Stimulated activated CD8-positive, alpha-beta memory T cell treated with anti-CD3 and anti-CD28 coated beads, Interleukin-15, amount 100 ng/mL, for 24 hours (primary cell): ENCODE data around the gene ZFYVE1.
"Not testable (repeated sequence)": the region's sequence is repeated elsewhere in the genome, so short reads cannot be mapped to it uniquely, and the experiment has no call there.

ENCODE experiments used
- DNase-seq: peaks from one replicate; pipeline ENCODE4 v3.0.0-alpha.2; 2020; ENCODE audit warnings: low read depth

The ZFYVE1 gene, protein sequence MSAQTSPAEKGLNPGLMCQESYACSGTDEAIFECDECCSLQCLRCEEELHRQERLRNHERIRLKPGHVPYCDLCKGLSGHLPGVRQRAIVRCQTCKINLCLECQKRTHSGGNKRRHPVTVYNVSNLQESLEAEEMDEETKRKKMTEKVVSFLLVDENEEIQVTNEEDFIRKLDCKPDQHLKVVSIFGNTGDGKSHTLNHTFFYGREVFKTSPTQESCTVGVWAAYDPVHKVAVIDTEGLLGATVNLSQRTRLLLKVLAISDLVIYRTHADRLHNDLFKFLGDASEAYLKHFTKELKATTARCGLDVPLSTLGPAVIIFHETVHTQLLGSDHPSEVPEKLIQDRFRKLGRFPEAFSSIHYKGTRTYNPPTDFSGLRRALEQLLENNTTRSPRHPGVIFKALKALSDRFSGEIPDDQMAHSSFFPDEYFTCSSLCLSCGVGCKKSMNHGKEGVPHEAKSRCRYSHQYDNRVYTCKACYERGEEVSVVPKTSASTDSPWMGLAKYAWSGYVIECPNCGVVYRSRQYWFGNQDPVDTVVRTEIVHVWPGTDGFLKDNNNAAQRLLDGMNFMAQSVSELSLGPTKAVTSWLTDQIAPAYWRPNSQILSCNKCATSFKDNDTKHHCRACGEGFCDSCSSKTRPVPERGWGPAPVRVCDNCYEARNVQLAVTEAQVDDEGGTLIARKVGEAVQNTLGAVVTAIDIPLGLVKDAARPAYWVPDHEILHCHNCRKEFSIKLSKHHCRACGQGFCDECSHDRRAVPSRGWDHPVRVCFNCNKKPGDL

DNA sequence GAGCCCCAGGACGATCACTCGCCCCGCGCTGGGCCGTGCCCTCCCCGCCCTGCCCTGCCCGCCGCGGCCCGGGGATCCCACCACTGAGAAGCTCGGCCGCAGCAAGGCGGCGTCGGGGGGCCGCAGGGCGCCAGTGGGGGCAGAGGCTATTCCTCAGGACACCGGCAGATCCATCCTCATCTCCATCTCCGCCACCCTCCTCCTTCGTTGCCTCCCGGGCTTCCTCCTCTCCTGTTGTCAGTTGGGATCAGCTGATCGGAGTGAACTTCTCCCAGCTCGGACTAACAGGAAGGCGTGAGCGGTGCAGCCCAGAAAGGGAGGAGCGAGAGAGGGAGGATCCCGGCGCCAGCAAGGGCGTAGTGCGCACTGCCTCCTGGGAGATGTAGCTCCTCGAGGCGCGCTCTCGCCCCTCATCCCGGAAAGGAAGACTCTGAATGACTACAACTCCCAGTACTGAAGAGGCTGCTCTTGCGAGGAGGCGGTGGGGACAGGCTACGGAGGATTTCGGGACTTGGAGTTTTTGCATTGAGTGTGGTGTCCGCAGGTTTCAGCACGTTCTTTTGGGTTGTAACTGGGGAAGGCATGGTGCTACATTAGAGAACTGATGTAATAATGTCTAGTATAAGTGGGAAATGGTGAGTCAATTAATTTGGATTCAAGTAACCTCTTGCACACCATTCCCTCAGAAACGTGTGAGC lies at the start of gene ZFYVE1:
Gene ZFYVE1 (minus strand): TSS at position 262 of the 698 bp plus-strand sequence. CDS start 2,598 bp downstream, outside the sequence.
- DNase-seq: peak; percentile 62

DNA sequence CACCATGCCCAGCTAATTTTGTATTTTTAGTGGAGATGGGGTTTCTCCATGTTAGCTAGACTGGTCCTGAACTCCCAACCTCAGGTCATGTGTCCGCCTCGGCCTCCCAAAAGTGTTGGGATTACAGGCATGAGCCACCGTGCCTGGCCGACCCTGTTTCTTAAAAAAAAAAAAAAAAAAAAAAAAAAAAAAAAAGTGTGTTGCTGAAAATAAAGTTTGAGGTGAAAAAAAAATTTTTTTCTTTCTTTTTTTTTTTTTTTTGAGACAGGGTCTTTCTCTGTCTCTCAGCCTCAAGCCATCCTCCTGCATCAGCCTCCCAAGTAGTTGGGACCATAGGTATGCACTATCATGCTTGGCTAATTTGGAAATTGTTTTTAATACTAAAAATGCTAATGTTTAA lies 42.7 kb upstream of the ZFYVE1 start:
- DNase-seq: no peak

DNA sequence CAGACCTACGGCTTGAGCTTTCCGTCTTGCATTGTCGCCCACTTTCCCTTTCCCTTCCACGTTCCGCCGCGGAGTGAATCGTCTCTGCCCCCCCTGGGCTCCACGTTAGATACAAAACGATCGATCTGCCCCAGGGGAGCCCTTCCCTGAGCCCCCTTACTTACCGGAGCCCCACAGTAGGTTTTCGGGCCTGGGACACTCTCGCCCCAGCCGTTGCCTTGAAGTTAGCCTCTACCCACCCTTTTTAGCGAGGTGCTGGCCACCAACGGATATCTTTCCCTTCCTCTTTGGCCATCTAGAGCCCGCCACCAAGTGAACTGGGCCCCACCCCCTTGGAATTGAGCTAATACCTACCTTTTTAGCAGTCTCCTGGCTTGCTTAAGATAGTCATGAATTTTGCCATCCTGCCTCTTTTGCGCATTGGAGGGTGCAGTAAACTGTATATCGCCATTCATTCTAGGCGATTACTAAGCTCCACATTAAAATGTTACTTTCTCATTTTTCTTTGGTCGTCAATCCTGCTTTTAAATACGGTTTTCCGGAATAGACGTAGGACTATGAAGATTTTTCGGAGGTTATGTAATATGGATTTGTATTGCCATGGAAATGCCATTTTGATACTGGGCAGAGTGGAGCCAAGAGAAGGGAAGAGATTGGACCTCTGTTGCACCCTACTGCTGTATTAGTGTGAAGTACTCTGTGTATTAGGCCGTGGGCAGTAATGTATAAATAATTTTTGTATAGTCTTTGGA lies 32.2 kb upstream of the ZFYVE1 start:
- DNase-seq: no peak

DNA sequence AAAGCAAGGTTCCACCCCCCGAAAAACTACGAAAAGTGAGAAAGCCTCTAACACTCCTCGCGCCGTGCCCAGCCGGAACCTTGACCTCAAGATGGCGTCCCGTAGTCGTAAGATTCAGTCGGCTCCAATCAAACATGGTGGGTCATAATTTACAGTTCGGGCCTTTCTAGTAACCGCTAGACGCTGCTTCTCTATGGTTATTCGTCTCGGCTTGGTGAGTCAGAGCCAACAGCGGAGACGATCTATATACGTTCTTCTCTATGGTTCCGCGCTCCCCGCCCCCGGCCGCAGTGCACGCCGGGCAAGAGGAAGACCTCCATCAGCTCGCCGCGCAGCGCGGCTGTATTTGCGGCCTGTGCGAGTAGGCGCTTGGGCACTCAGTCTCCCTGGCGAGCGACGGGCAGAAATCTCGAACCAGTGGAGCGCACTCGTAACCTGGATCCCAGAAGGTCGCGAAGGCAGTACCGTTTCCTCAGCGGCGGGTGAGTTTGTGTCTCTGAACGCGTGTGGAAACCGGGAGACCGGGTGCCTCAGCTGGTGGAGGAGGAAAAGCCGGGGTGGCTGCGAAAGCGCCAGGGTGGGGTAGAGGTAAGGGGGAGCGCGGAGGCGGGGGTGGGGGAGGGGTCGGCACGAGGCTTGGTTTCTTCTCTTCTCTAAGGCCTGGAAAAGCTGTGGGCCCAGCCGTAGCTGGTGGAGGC lies 31.5 kb upstream of the ZFYVE1 start, which contains the start of gene RBM25:
Gene RBM25 (plus strand): TSS at position 311 of the 698 bp plus-strand sequence. CDS start 13,108 bp downstream, outside the sequence.
- DNase-seq: peak; percentile 77

DNA sequence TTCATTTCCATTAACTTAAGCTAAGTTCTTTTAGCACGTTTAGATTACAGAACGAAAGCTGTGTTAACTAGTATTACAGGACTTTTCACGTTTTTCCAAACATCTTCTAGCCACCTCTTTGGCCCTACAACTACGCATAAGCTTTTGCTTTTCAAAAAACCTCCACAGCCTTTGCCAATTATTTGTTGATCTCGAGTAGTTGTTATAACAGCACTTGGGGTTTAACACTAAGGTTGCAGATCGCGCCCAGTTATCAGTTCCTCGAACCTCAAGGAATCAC lies 31.0 kb upstream of the ZFYVE1 start:
- no peak for DNase-seq

DNA sequence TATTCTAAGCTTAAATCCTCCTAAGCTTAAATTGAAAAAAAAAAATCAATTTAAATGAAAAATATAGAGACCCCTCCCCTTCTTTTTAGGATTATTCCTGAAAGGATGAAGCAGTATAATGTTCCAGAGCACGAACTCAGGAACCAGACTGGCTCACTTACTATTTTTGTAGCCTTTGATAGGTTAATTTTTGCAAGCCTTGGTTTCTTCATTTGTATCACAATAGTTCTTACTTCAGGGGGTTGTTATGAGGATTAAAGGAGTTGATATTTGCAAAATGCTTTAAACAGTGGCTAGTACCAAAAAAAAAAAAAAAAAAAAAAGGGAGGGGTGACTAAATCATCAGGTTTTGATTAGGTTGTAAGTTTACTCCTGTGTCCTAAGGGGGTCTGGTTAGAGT lies 28.3 kb upstream of the ZFYVE1 start:
- no peak for DNase-seq

DNA sequence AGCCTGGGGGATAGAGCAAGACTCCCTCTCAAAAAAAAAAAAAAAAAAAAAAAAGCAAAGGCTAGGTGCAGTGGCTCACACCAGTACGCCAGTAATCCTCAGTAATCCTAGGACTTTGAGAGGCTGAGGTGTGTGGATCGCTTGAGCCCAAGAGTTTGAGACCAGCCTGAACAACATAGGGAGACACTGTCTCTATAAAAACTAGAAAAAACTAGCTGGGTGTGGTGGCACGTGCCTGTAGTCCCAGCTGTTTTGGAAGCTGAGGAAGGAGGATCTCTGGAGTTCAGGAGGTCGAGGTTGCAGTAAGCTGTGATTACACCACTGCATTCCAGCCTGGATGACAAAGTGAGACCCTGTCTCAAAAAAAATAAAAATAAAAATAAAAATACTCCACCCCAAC lies 22.5 kb upstream of the ZFYVE1 start:
- no peak for DNase-seq

DNA sequence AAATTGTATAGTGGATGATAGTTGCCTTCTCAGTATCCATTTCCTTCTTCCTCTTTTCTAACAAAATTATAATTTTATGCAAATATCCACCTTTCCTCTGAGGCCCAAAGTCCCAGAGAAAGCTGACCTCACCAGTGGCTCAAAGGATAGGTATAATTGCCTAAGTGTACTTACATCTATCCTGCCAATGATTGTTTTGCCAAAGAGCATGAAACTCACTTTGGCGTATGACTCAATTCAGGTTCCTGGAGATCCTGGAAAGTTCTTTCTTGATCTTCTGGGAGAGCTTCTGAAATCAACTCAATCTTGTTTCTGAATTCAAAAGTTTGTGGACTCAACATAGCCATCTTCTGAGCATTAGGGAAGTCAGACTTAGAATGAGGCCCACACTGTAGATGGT lies 20.9 kb upstream of the ZFYVE1 start:
- DNase-seq: no peak

DNA sequence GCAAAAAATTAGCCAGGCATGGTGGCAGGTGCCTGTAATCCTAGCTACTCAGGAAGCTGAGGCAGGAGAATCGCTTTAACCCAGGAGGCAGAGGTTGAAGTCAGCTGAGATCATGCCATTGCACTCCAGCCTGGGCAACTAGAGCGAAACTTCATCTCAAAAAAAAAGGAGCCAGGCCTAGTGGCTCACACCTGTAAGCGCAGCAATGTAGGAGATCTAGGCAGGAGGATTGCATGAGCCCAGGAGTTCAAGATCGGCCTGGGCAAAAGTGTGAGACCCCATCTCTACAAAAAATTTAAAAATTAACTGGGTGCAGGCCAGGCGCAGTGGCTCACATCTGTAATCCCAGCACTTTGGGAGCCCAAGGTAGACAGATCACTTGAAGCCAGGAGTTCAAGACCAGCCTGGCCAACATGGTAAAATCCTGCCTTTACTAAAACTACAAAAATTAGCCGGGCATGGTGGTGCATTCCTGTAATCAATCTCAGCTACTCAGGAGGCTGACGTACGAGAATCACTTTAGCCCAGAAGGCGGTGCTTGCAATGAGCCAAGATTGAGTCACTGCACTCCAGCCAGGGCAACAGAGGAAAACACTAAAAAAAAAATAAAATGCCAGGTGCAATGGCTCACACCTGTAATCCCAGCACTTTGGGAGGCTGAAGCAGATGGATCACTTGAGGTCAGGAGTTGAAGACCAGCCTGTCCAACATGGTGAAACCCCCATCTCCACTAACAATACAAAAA lies 10.0 kb upstream of the ZFYVE1 start:
- not testable (repeated sequence) for DNase-seq

DNA sequence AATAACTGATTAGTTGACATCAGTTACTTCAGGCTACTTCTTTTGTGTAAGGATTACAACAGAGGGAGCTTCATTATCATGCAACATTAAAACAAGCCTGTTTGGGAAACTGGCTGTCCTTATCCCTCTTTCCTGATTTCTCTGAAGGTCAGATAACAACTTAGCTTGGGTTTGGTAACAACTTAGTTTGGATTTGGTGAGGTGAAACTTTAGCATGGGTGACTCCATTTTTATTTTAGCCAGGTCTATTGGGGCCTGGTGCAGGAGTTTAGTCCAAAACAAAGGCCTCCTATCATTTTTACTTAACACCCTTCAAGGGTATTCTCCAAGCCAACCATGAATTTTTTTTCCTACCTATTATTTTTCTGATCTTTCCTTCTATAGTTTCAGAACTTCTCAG lies 1.1 kb upstream of the ZFYVE1 start:
- no peak for DNase-seq

DNA sequence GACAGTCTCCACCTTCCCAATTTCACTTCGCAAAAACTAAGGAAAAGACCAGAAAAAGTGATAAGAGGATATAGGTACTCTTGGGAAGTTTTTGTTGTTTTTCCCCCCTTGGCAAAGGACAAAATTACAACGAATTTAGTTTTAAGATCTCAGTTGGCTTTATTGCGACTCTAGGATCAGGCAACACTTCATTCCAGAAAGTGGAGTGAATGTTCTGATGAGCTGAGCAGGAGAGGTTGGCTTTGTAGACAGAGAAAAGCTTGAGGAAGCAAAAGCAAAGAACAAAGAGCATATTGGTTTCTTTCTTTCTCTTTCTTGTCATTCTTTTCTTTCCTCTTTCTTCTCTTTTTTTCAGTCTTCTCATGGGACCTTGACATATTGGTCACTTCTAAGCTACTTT lies 640 bp upstream of the ZFYVE1 start:
- DNase-seq: no peak

DNA sequence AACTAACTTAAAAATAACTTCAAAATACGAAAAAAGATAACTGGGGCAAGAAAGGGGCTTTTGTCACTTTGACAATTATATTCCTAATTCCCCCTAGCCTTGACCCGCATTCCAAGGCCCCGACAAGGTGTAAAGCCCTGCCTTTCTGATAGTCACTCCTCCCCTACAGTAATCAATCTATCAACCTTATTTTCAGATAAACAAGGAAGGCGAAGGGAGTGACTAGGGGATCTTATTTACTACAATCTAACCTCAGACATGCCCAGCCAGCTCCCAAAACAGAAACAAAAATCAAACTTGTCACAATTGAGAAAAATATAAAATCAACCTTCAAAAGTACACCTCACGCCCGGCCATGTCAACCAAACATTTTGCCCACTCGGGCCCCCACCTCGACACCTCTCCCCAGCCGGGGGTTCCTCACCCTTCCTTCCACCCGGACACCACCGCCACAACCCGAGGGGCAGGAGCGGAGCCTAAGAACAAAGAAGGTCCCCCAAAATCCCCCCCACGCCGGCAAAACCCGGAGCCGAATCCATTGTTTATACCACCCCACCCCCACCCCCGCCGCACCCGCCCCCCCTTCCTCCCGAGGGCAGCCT lies 562 bp downstream of the ZFYVE1 start:
- no peak for DNase-seq

DNA sequence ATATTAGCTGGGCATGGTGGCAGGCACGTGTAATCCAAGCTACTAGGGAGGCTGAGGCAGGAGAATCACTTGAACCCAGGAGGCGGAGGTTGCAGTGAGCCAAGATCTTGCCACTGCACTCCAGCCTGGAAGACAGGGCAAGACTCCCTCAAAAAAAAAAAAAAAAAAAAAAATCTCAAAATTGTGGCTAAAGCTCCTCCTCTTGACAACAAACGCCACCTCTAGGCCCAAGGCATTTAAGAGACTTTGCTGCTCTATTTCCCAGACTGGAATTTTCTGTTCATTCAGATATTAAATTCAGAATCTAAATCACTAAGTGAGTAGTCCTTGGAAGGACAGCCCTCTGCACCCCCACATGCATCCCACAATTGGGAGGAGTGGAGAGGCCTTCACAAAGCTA lies 1.4 kb downstream of the ZFYVE1 start:
- DNase-seq: no peak

DNA sequence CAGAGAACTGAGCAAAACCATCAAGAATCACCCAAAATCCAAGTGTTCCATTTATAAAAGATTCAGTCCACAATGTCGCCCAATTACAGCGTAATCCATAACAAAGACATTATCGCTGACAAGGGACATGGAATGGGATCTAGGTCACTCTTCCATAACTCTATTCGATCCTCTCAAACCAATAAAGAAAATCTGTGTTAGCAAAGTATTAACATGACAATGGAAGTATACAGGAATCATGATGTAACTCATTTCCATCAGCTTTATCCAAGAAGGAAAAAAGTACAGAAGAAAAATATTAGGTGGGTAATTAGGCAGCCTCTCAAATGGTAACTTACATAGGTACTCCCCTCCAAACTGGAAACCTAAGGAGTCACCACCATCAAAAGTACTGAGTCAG lies 4.9 kb downstream of the ZFYVE1 start:
- no peak for DNase-seq

DNA sequence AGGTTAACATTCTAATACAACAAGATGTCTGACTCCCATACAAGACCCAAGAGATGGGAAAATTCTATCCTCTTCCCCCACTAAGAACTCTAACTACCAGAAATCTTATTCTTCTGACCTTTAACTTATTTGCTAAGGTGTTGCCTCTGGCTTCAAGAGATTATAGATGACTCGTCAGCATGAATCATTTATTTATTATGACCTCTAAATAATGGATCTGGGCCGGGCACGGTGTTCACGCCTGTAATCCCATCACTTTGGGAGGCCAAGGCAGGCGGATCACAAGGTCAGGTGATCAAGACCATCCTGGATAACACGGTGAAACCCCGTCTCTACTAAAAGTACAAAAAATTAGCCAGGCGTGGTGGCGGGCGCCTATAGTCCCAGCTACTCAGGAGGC lies 10.9 kb downstream of the ZFYVE1 start:
- not testable (repeated sequence) for DNase-seq

DNA sequence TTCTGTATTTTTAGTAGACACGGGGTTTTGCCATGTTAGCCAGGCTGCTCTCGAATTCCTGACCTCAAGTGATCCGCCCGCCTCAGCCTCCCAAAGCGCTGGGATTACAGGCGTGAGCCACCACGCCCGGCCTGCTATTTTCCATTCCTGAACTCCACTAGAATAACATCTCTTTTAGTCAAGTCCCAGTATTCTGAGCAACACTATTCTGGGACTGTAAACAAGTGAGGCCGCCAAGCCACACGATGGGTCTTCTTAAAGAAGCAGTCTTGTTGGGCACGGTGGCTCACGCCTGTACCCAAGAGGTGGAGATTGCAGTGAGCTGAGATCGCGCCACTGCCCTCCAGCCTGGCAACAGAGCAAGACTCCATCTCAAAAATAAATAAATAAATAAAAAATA lies 11.4 kb downstream of the ZFYVE1 start:
- not testable (repeated sequence) for DNase-seq

DNA sequence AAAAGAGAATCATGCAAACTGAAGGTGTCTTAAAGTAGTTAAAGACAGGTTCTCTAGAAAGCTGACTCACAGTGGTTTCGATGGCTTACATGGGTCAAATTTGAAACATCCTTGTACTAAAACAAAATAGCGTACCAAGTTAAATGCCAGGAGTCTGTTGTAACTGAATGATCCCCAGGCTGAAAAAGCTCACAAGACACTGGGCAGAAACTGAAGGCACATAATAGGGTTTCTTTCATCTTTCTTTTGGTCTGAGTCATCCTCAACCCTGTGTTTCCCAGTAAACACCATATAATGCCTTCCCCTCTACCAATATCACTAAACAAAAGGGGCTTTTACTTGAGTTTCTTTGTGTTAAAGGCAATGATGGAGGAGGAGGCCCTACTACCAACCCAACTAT lies 12.8 kb downstream of the ZFYVE1 start:
- DNase-seq: no peak

DNA sequence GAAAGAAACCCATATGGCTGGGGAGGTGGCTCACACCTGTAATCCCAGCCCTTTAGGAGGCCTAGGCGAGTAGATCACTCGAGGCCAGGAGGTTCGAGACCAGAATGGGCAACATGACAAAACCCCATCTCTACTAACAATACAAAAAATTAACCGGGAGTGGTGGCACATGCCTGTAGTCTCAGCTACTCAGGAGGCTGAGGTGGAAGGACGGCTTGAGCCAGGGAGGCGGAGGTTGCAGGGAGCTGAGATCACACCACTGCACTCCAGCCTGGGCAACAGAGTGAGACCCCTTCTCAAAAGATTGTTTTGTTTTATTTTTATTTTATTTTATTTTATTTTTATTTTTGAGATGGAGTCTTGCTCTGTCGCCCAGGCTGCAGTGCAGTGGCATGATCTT lies 15.7 kb downstream of the ZFYVE1 start:
- not testable (repeated sequence) for DNase-seq

DNA sequence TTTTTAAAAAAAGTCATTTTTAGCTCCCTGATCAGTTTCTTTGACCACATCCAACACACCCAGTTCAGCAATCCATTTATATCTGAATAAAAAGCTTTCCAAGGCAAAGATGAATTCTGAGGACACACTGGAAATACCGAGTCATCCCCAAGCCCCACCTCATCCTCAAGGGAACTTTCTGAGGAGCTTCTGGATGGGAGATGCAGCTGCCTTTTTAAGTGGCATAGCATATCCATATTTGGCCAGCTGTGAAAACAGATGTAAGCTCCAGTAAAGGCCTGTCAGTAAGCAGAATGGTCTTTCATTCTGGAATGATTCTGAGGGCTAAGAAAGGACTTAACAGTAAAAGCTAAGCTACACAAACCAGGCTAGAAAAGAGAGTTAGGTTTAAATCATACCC lies 18.4 kb downstream of the ZFYVE1 start:
- DNase-seq: no peak

DNA sequence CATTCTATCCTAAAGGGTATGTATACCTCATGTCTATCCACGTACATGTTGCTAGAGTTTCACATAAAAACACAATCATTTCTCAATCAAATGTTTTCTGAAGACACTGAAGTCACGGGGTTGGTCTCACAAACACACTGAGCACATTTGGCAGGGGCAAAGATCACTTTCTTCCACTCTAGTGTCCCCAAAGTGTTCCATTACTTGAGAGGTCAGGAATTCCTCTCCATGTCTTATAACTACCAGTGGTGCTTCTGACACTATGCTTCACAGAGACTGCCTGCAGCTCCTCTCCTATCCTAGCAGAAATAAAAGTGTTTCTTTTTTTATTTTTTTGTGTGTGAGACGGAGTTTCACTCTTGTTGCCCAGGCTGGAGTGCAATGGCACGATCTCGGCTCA lies 19.1 kb downstream of the ZFYVE1 start:
- no peak for DNase-seq
